ENCODE results near the gene NOL3. TPM values are rescaled to one million over a fixed set of nuclear protein-coding genes. Genes with fewer than 3 reads are reported as not detected.

Gene NOL3
- total and polyA plus RNA-seq, 2 of the 13 experiments (the other 11 are each of a cell fraction or from before 2014, with no cell fraction given), result 5.7 to 20.5 TPM

DNA sequence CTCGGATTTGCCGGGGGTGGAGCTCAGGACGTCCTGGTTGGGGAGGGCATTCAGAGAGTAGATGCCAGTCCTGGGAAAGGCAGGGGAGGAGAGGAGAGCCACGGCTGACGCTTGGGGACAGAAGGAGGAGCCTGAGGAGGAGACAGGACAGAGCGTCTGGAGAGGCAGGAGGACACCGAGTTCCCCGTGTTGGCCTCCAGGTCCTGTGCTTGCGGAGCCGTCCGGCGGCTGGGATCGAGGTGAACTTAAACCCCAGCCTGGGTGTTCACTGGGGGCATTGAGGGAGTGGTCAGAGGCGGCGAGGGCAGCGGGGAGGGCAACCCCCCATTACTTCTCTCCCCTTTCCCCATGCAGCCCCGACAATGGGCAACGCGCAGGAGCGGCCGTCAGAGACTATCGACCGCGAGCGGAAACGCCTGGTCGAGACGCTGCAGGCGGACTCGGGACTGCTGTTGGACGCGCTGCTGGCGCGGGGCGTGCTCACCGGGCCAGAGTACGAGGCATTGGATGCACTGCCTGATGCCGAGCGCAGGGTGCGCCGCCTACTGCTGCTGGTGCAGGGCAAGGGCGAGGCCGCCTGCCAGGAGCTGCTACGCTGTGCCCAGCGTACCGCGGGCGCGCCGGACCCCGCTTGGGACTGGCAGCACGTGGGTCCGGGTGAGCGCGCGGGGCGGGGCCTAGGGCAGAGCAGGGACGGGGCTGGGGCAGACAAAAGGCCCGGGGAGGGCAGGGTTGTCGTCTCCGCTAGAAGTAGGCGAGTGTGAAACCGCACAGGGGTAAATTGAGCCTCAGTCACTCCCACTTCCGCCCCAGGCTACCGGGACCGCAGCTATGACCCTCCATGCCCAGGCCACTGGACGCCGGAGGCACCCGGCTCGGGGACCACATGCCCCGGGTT, 3.7 kb downstream of the NOL3 start (continued):
- TF ChIP-seq, protein P1, sequence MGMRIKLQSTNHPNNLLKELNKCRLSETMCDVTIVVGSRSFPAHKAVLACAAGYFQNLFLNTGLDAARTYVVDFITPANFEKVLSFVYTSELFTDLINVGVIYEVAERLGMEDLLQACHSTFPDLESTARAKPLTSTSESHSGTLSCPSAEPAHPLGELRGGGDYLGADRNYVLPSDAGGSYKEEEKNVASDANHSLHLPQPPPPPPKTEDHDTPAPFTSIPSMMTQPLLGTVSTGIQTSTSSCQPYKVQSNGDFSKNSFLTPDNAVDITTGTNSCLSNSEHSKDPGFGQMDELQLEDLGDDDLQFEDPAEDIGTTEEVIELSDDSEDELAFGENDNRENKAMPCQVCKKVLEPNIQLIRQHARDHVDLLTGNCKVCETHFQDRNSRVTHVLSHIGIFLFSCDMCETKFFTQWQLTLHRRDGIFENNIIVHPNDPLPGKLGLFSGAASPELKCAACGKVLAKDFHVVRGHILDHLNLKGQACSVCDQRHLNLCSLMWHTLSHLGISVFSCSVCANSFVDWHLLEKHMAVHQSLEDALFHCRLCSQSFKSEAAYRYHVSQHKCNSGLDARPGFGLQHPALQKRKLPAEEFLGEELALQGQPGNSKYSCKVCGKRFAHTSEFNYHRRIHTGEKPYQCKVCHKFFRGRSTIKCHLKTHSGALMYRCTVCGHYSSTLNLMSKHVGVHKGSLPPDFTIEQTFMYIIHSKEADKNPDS (CRISPR knock-in tag; IDR thresholded peaks at IDR 0.05), result 0 out of 2 replicates have a peak, but pooled peaks have one; percentile 44
- TF ChIP-seq IRX3 (CRISPR knock-in tag; IDR thresholded peaks at IDR 0.05; ENCODE audit: borderline replicate concordance, low read depth), result peak; percentile 83
- TF ChIP-seq ZNF337 (CRISPR knock-in tag; IDR thresholded peaks at IDR 0.05; ENCODE audit: borderline replicate concordance, low read depth), result peak; percentile 84; the same call in 1 of the 2 replicates
- TF ChIP-seq, protein P2, sequence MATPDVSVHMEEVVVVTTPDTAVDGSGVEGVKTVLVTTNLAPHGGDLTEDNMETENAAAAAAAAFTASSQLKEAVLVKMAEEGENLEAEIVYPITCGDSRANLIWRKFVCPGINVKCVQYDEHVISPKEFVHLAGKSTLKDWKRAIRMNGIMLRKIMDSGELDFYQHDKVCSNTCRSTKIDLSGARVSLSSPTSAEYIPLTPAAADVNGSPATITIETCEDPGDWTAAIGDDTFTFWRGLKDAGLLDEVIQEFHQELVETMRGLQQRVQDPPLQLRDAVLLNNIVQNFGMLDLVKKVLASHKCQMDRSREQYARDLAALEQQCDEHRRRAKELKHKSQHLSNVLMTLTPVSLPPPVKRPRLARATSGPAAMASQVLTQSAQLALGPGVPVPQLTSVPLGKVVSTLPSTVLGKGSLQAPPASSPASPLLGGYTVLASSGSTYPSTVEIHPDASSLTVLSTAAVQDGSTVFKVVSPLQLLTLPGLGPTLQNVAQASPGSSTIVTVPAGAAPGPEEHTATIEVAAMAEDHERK (CRISPR knock-in tag; IDR thresholded peaks at IDR 0.05; ENCODE audit: low read depth), result peak; percentile 74; the same call in 1 of the 2 replicates
- TF ChIP-seq KAT7 (CRISPR knock-in tag; IDR thresholded peaks at IDR 0.05; ENCODE audit: borderline replicate concordance), result peak; percentile 53; the same call in 1 of the 2 replicates
- peak; percentile 97 for TF ChIP-seq ZNF709 (CRISPR knock-in tag; IDR thresholded peaks at IDR 0.05)
- TF ChIP-seq U2AF1 (optimal IDR thresholded peaks at IDR 0.05; ENCODE audit: low read depth, low read length), result no peak
- TF ChIP-seq, protein P3, sequence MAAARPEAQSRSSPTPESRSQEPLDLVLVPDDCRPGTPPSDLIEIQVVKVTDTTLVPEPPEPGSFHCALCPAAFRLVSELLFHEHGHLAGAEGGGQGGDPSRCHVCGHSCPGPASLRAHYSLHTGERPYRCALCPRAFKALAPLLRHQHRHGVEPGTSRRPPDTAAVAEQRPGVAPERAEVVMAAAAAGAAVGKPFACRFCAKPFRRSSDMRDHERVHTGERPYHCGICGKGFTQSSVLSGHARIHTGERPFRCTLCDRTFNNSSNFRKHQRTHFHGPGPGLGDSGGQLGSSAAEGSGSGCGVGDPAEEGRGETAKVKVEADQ (CRISPR knock-in tag; IDR thresholded peaks at IDR 0.05; ENCODE audit: borderline replicate concordance), result peak; percentile 89
- no peak for TF ChIP-seq PAF1 (CRISPR knock-in tag; IDR thresholded peaks at IDR 0.05)
- TF ChIP-seq ZNF224 (CRISPR knock-in tag; IDR thresholded peaks at IDR 0.05), result peak; percentile 94; the same call in 1 of the 2 replicates
- TF ChIP-seq CHD4 (IDR thresholded peaks at IDR 0.05; ENCODE audit: borderline replicate concordance, low read length), result no peak
- TF ChIP-seq POLR2AphosphoS2 (IDR thresholded peaks at IDR 0.05; ENCODE audit: low read depth, low read length), result no peak
- no peak for TF ChIP-seq ZBTB3 (CRISPR knock-in tag; IDR thresholded peaks at IDR 0.05; ENCODE audit: borderline replicate concordance, low read depth)
- no peak for TF ChIP-seq SNRNP70 (IDR thresholded peaks at IDR 0.05; ENCODE audit: low read depth, low read length)
- no peak for TF ChIP-seq ZNF878 (CRISPR knock-in tag; IDR thresholded peaks at IDR 0.05)
- TF ChIP-seq ZNF230 (CRISPR knock-in tag; IDR thresholded peaks at IDR 0.05), result peak; percentile 84; the same call in 1 of the 2 replicates
